Natural killer cell (primary cell): ENCODE data around the gene CMTM3. TPM values are rescaled to one million over a fixed set of nuclear protein-coding genes. Genes with fewer than 3 reads are reported as not detected.

Source experiments
- ATAC-seq, 3 donors: fragments of 150-1000 bp in 2 of 3; fragments of 200-7000 bp in 1 of 3; cut with Tn5 transposase; 1 replicate in 1 of 3; 2 replicates in 2 of 3; pipeline ENCODE4 v1.10.0; 2021; ENCODE audit warnings: mild to moderate bottlenecking in 2 of 3, moderate library complexity in 2 of 3
- DNase-seq, 2 donors: peaks; one replicate each; pipeline versions ENCODE4 v3.0.0 to v3.0.0-alpha.2; 2013 to 2021; ENCODE audit warnings: mixed read lengths in 1 of 2
- H3K27ac ChIP-seq: one replicate; pipeline ENCODE4 v1.5.1; 2013; ENCODE audit warnings: mild to moderate bottlenecking, low read length
- H3K27me3 ChIP-seq: one replicate; pipeline ENCODE4 v1.6.1; 2013; ENCODE audit warnings: low read length; ENCODE audit not compliant: control insufficient read depth, insufficient read depth
- H3K36me3 ChIP-seq: one replicate; pipeline ENCODE4 v1.6.1; 2013; ENCODE audit warnings: low read length; ENCODE audit not compliant: control insufficient read depth, insufficient read depth
- H3K4me1 ChIP-seq: one replicate; pipeline ENCODE4 v1.6.1; 2013; ENCODE audit warnings: low read length; ENCODE audit not compliant: control insufficient read depth, insufficient read depth
- H3K4me3 ChIP-seq: one replicate; pipeline ENCODE4 v1.5.1; 2013; ENCODE audit warnings: low read length
- H3K9me3 ChIP-seq: one replicate; pipeline ENCODE4 v1.6.1; 2013; ENCODE audit warnings: low read length; ENCODE audit not compliant: control insufficient read depth, insufficient read depth
- H3K27ac Mint-ChIP-seq, 2 donors: one replicate each; pipeline ENCODE4 v1.8.0; 2022; ENCODE audit warnings: mild to moderate bottlenecking in 2 of 2, mixed read lengths in 2 of 2, moderate library complexity in 1 of 2
- H3K27me3 Mint-ChIP-seq, 2 donors: one replicate each; pipeline ENCODE4 v1.8.0; 2022; ENCODE audit warnings: low read depth in 2 of 2, mixed read lengths in 2 of 2
- H3K36me3 Mint-ChIP-seq: one replicate; pipeline ENCODE4 v1.8.0; 2022; ENCODE audit warnings: mixed read lengths
- H3K4me1 Mint-ChIP-seq, 2 donors: one replicate each; pipeline ENCODE4 v1.8.0; 2022; ENCODE audit warnings: mixed read lengths in 2 of 2
- H3K4me3 Mint-ChIP-seq: one replicate; pipeline ENCODE4 v1.8.0; 2022; ENCODE audit warnings: mild to moderate bottlenecking, moderate library complexity, mixed read lengths
- H3K9me3 Mint-ChIP-seq, 2 donors: one replicate each; pipeline ENCODE4 v1.8.0; 2022; ENCODE audit warnings: mixed read lengths in 2 of 2
- CTCF ChIP-seq: fragments of 200-600 bp; IDR thresholded peaks from one replicate; pipeline ENCODE4 v1.8.0; 2022; ENCODE audit warnings: antibody characterized with exemption
- WGBS: methylation state at CpG from one replicate; pipeline ENCODE4 v1.1.7; 2013; ENCODE audit warnings: missing lambda C conversion rate; ENCODE audit not compliant: insufficient coverage; 5-methylcytosine and 5-hydroxymethylcytosine counted together
- intact Hi-C: fragments of 100-400 bp; cut with micrococcal nuclease; formaldehyde crosslinking; loops from one replicate; pipeline ENCODE4 v1.14.2; 2022
- total RNA-seq, 4 donors: library from RNA; stranded (reverse); fragments of 120-200 nt in 1 of 4; gene quantifications; one replicate each; pipeline versions ENCODE4 v1.2.3 to v1.2.4, GENCODE V29; 2013 to 2022

Gene CMTM3
- total RNA-seq, 3 donors from 2014 or later (not counting 1 experiment from before 2014, with no cell fraction given) = 68.2 to 86.4 (median 85.0) TPM

- no peak for TF ChIP-seq CTCF
- Mint-ChIP-seq H3K4me1 (peaks cover 16 to 17% of the 10 kb centered on the region in 2 donors), H3K27ac (no peak overlapping the region), H3K27me3 (peaks cover 0 to 2% of the 10 kb centered on the region in 2 donors), H3K36me3 (no peaks in the 10 kb centered on the region), H3K9me3 (no peaks in the 10 kb centered on the region), H3K4me3 (no peak overlapping the region)
- Histone ChIP-seq H3K27me3 (no peaks in the 10 kb centered on the region), H3K4me1 (peaks cover 15% of the 10 kb centered on the region), H3K36me3 (no peaks in the 10 kb centered on the region), H3K27ac (no peak overlapping the region), H3K4me3 (no peak overlapping the region), H3K9me3 (no peaks in the 10 kb centered on the region)
- WGBS = 61% methylated on average over 6 of the region's 7 CpGs
- DNase-seq (no peak), ATAC-seq (no peak)
- intact Hi-C loops = loop anchor here (5.0 kb wide), 1 partner anchor 71 kb away; no protein-coding TSS in a partner anchor
Observed at GRCh38 chr16:66587881-66588600, 16.5 kb upstream of the CMTM3 start.

- H3K27me3 ChIP-seq = no peaks in the 10 kb centered on the region
- no peaks in the 10 kb centered on the region for H3K9me3 ChIP-seq
- no peak overlapping the region for H3K27ac ChIP-seq
- WGBS = 67% methylated on average over 8 of the region's 8 CpGs
- Mint-ChIP-seq H3K27me3 (peaks cover 0 to 2% of the 10 kb centered on the region in 2 donors), H3K4me3 (peak overlapping the region; percentile 77), H3K36me3 (no peaks in the 10 kb centered on the region), H3K9me3 (no peaks in the 10 kb centered on the region), H3K27ac (peak overlapping the region; percentile 19 to 63), H3K4me1 (peaks cover 16 to 17% of the 10 kb centered on the region in 2 donors)
- ATAC-seq (peak; percentile 98 to 100 (median 99)), DNase-seq (peak; percentile 60 to 82)
- no peak overlapping the region for H3K4me3 ChIP-seq
- H3K4me1 ChIP-seq = peaks cover 15% of the 10 kb centered on the region
- peak; percentile 86 for TF ChIP-seq CTCF
- H3K36me3 ChIP-seq = no peaks in the 10 kb centered on the region
- intact Hi-C loops = loop anchor here (1.0 to 5.0 kb wide), 3 partner anchors 72 to 183 kb away; no protein-coding TSS in a partner anchor
Observed at GRCh38 chr16:66588981-66589713, 15.4 kb upstream of the CMTM3 start.

GRCh38 chr16:66590322-66590721 lies 14.2 kb upstream of the CMTM3 start:
- ATAC-seq (peak in 2 of 3 donors; percentile 15 to 28), DNase-seq (peak in 1 of 2 donors; percentile 74)
- intact Hi-C loops = no loop called here
- Histone ChIP-seq H3K27me3 (no peaks in the 10 kb centered on the region), H3K27ac (no peak overlapping the region), H3K9me3 (no peaks in the 10 kb centered on the region), H3K4me3 (peak overlapping the region; percentile 34), H3K36me3 (no peaks in the 10 kb centered on the region), H3K4me1 (peaks cover 15% of the 10 kb centered on the region)
- peak overlapping the region; percentile 77 for H3K4me3 Mint-ChIP-seq
- H3K36me3 Mint-ChIP-seq = no peaks in the 10 kb centered on the region
- H3K27ac Mint-ChIP-seq = peak overlapping the region in 1 of 2 donors; percentile 42
- TF ChIP-seq CTCF = no peak
- H3K27me3 Mint-ChIP-seq = peaks cover 0 to 2% of the 10 kb centered on the region in 2 donors
- 5% methylated on average over 8 of the region's 8 CpGs for WGBS
- H3K4me1 Mint-ChIP-seq = peaks cover 16 to 17% of the 10 kb centered on the region in 2 donors
- no peaks in the 10 kb centered on the region for H3K9me3 Mint-ChIP-seq
